Endothelial cell of umbilical vein (primary cell): ENCODE results near the gene SNRPF. TPM values are rescaled to one million over a fixed set of nuclear protein-coding genes. Genes with fewer than 3 reads are reported as not detected.

Experiments used
- BruUV-seq: library from RNA; stranded (reverse); fragments of 400-500 nt; replicated peaks from 2 replicates; lab custom pipeline; 2021; lab: Mats Ljungman, UMichigan
- CTCF ChIA-PET: fragments of 300-600, 350-600 bp; sonication (Branson Sonifier 250); formaldehyde crosslinking; loops from one replicate; lab custom pipeline; 2021; ENCODE audit warnings: antibody characterized with exemption, inconsistent platforms; lab: Charles Lee
- POLR2A ChIA-PET: fragments of 300-600, 350-600 bp; sonication (Branson Sonifier 250); formaldehyde crosslinking; loops from one replicate; lab custom pipeline; 2021; ENCODE audit warnings: antibody characterized with exemption, inconsistent platforms; lab: Charles Lee
- DNase-seq: peaks from one replicate; pipeline ENCODE4 v3.0.0-alpha.2; 2011; ENCODE audit warnings: low read depth, low spot score
- FAIRE-seq: peaks from 2 replicates; lab custom pipeline; 2011; peaks lifted over from hg19 to GRCh38; lab: Jason Lieb, UNC
- H2AFZ ChIP-seq: 2 replicates; pipeline ENCODE4 v1.6.0; 2012; ENCODE audit warnings: low read depth, low read length, control low read depth, inconsistent platforms
- H3K27ac ChIP-seq: 2 replicates; pipeline ENCODE4 v1.5.1; 2011; ENCODE audit warnings: low read depth, mild to moderate bottlenecking, control low read depth, low read length, moderate library complexity; ENCODE audit not compliant: insufficient read depth
- H3K27me3 ChIP-seq, 2 experiments: 2 replicates each; pipeline versions ENCODE4 v1.6.0 to v1.6.1; 2011; ENCODE audit warnings: low read length in 2 of 2, mixed read lengths in 1 of 2; ENCODE audit not compliant: control insufficient read depth in 2 of 2, insufficient read depth in 2 of 2
- H3K36me3 ChIP-seq, 2 experiments: 2 replicates in 1 of 2; 3 replicates in 1 of 2; pipeline ENCODE4 v1.5.1; 2011; ENCODE audit warnings: low read length in 2 of 2, mild to moderate bottlenecking in 1 of 2, moderate library complexity in 1 of 2; ENCODE audit not compliant: control insufficient read depth in 2 of 2, insufficient read depth in 2 of 2; ENCODE audit errors: extremely low read depth in 1 of 2
- H3K4me1 ChIP-seq: 3 replicates; pipeline ENCODE4 v1.5.1; 2011; ENCODE audit warnings: mild to moderate bottlenecking, low read length; ENCODE audit not compliant: control insufficient read depth, insufficient read depth; ENCODE audit errors: extremely low read depth
- H3K4me2 ChIP-seq: 2 replicates; pipeline ENCODE4 v1.6.1; 2011; ENCODE audit warnings: low read length, control low read depth, mixed read lengths; ENCODE audit not compliant: insufficient read depth
- H3K4me3 ChIP-seq, 3 experiments: fragments of 200-600 bp in 1 of 3; sonication (generic), shearing (Covaris generic) in 1 of 3; replicated peaks in 1 of 3; 2 replicates each; pipeline ENCODE4 v1.5.1; 2011 to 2016; ENCODE audit warnings: control low read depth in 3 of 3, low read length in 3 of 3, mild to moderate bottlenecking in 2 of 3, inconsistent platforms in 1 of 3, low read depth in 1 of 3, moderate library complexity in 1 of 3; ENCODE audit not compliant: insufficient read depth in 1 of 3
- H3K79me2 ChIP-seq: 2 replicates; pipeline ENCODE4 v1.6.0; 2012; ENCODE audit warnings: low read length, inconsistent platforms; ENCODE audit not compliant: control insufficient read depth, insufficient read depth
- H3K9ac ChIP-seq: replicated peaks from 2 replicates; pipeline ENCODE3; 2011; ENCODE audit warnings: low read length, control low read depth; ENCODE audit not compliant: insufficient read depth; ENCODE audit errors: extremely low read depth
- H3K9me1 ChIP-seq: replicated peaks from 3 replicates; pipeline ENCODE4 v1.6.0; 2011; ENCODE audit warnings: mild to moderate bottlenecking, low read length; ENCODE audit not compliant: control insufficient read depth, insufficient read depth; ENCODE audit errors: extremely low read depth
- H3K9me3 ChIP-seq: replicated peaks from 2 replicates; pipeline ENCODE4 v1.5.1; 2012; ENCODE audit warnings: low read length, inconsistent platforms; ENCODE audit not compliant: control insufficient read depth, insufficient read depth
- H4K20me1 ChIP-seq: replicated peaks from 2 replicates; pipeline ENCODE3; 2011; ENCODE audit warnings: mild to moderate bottlenecking, low read length; ENCODE audit not compliant: control insufficient read depth, insufficient read depth; ENCODE audit errors: extremely low read depth
- CTCF ChIP-seq, 2 donors: IDR thresholded peaks; 1 replicate in 1 of 2; 2 replicates in 1 of 2; pipeline ENCODE4 v1.5.1; 2011; ENCODE audit warnings: low read length in 2 of 2, mild to moderate bottlenecking in 2 of 2, moderate library complexity in 2 of 2, control low read depth in 1 of 2, inconsistent platforms in 1 of 2, low read depth in 1 of 2; ENCODE audit not compliant: insufficient read depth in 1 of 2; ENCODE audit errors: extremely low read depth in 1 of 2
- dilution Hi-C: fragments of 300-500 bp; cut with MboI; formaldehyde crosslinking; loops from one replicate; pipeline ENCODE4 v1.15.0; 2019; ENCODE audit warnings: low sequenced_read_pairs; ENCODE audit not compliant: extremely low pct_ligation_motif_present
- intact Hi-C: fragments of 100-400 bp; cut with micrococcal nuclease; formaldehyde crosslinking; loops from one replicate; pipeline ENCODE4 v1.10.0; 2022
- polyA plus RNA-seq, 4 experiments: library from polyadenylated mRNA; depleted of rRNA in 3 of 4; stranded (reverse) in 3 of 4; unstranded in 1 of 4; fragments of >200 nt; gene quantifications; 2 replicates each; pipeline versions ENCODE4 v1.2.1 to v1.2.3, GENCODE V29; 2011 to 2012; ENCODE audit warnings: missing spikeins in 1 of 4
- total RNA-seq: library from RNA; stranded (reverse); gene quantifications from 2 replicates; pipeline ENCODE4 v1.2.3, GENCODE V29; 2021

SNRPF gene
- total and polyA plus RNA-seq, 2 donors (not counting 3 experiments of a cell fraction or from before 2014, with no cell fraction given) = 17.1 to 36.6 TPM

DNA sequence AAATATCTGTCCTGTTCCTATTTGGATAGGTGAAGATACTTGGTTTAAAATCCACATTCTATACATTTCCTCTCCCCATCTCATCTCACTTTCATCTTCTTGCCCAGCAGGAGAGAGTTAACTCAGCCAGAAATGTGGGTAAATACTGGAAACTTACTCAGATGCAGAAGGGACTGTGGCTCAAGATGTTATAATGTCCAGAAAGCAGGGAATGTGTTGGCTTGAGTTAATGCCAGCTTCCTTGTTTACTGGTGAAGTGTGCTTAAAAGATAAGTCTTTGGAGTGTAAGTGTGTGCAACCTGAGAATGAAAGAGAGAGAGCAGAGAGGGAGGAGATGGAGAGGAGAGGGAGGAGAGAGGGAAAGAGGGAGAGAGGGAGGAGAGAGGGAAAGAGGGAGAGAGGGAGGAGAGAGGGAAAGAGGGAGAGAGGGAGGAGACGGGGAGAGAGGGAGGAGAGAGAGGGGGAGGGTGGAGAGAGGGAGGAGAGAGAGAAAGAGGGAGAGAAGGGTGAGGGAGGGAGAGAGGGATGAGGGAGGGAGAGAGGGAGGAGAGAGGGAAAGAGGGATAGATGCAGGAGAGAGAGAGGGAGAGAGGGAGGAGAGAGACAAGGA is 22.0 kb upstream of the SNRPF start:
- dilution Hi-C loops = no loop called here
- POLR2A ChIA-PET = no interaction called here

More for the DNA sequence above, 22.0 kb upstream of the SNRPF start:
- no peaks in the 10 kb centered on the region for H3K79me2 ChIP-seq
- peak overlapping the region; percentile 88 for H2AFZ ChIP-seq
- H3K9me3 ChIP-seq = no peaks in the 10 kb centered on the region
- DNase-seq (peak; percentile 62), FAIRE-seq (no peak)
- peak overlapping the region in 1 of 3 experiments; percentile 30 for H3K4me3 ChIP-seq
- peak overlapping the region; percentile 8 for H3K9ac ChIP-seq
- peak overlapping the region; percentile 88 for H3K4me2 ChIP-seq
- no peak for TF ChIP-seq CTCF (IDR thresholded peaks at IDR 0.05; ENCODE audit: extremely low read depth in 1 of 2, insufficient read depth in 1 of 2, low read depth in 1 of 2, low read length in 2 of 2)
- H3K27ac ChIP-seq = peak overlapping the region; percentile 70
- H4K20me1 ChIP-seq = no peaks in the 10 kb centered on the region
- no peaks in the 10 kb centered on the region for H3K9me1 ChIP-seq
- BruUV-seq = no TSS peak
- peaks cover 30% of the 10 kb centered on the region for H3K4me1 ChIP-seq
- H3K27me3 ChIP-seq = no peaks in the 10 kb centered on the region
- no peaks in the 10 kb centered on the region for H3K36me3 ChIP-seq
- CTCF ChIA-PET = interaction anchor here (1.6 kb wide), 1 partner anchor 302 kb away, joined by 5 read pairs; no protein-coding TSS in a partner anchor
- intact Hi-C loops = no loop called here
